Parathyroid adenoma (tissue), 2 donors: ENCODE measurements around the gene CACHD1.
A peak's percentile ranks its signal among the peaks of the same experiment; 100 is the strongest.

Experiments
- H2AFZ ChIP-seq: fragments of 300-600 bp; sonication (generic); one replicate; pipeline ENCODE4 v1.7.0; 2017; ENCODE audit warnings: antibody characterized with exemption, mild to moderate bottlenecking
- H3K27ac ChIP-seq: fragments of 300-600 bp; sonication (generic); one replicate; pipeline ENCODE4 v1.7.0; 2017
- H3K27me3 ChIP-seq: fragments of 300-600 bp; sonication (generic); one replicate; pipeline ENCODE4 v1.7.0; 2017; ENCODE audit warnings: low read length; ENCODE audit not compliant: control insufficient read depth, insufficient read depth
- H3K36me3 ChIP-seq: fragments of 300-600 bp; sonication (generic); one replicate; pipeline ENCODE4 v1.7.0; 2017; ENCODE audit warnings: low read length; ENCODE audit not compliant: control insufficient read depth, insufficient read depth
- H3K4me1 ChIP-seq: fragments of 300-600 bp; sonication (generic); one replicate; pipeline ENCODE4 v1.7.0; 2017; ENCODE audit warnings: control low read depth
- H3K4me2 ChIP-seq: fragments of 300-600 bp; sonication (generic); one replicate; pipeline ENCODE4 v1.7.0; 2017; ENCODE audit warnings: low read length
- H3K4me3 ChIP-seq: fragments of 300-600 bp; sonication (generic); one replicate; pipeline ENCODE4 v1.7.0; 2017; ENCODE audit warnings: low read depth, low read length
- H3K79me2 ChIP-seq: fragments of 300-600 bp; sonication (generic); one replicate; pipeline ENCODE4 v1.7.0; 2017; ENCODE audit warnings: control low read depth
- H3K9ac ChIP-seq: fragments of 300-600 bp; sonication (generic); one replicate; pipeline ENCODE4 v1.7.0; 2017; ENCODE audit warnings: mild to moderate bottlenecking
- H3K9me3 ChIP-seq: fragments of 300-600 bp; sonication (generic); one replicate; pipeline ENCODE4 v1.7.0; 2017; ENCODE audit warnings: low read length; ENCODE audit not compliant: control insufficient read depth
- CTCF ChIP-seq: fragments of 300-600 bp; sonication (generic); IDR thresholded peaks from one replicate; pipeline ENCODE4 v1.7.0; 2017; ENCODE audit warnings: antibody characterized with exemption, mild to moderate bottlenecking
- donor health status: primary hyperparathyroidism.

Gene CACHD1

GRCh38 chr1:64499011-64499410, 29.1 kb downstream of the CACHD1 start:
- TF ChIP-seq CTCF = no peak
- H3K4me3 ChIP-seq = no peak overlapping the region
- H3K79me2 ChIP-seq = no peaks in the 10 kb centered on the region
- no peaks in the 10 kb centered on the region for H3K9me3 ChIP-seq
- H3K4me1 ChIP-seq = no peaks in the 10 kb centered on the region
- no peak overlapping the region for H3K27ac ChIP-seq
- H3K27me3 ChIP-seq = no peaks in the 10 kb centered on the region
- no peak overlapping the region for H3K9ac ChIP-seq
- peak overlapping the region; percentile 33 for H3K4me2 ChIP-seq
- H2AFZ ChIP-seq = no peak overlapping the region
- H3K36me3 ChIP-seq = no peaks in the 10 kb centered on the region

- TF ChIP-seq CTCF = no peak
- H3K4me1 ChIP-seq = no peaks in the 10 kb centered on the region
- H3K9ac ChIP-seq = no peak overlapping the region
- H3K9me3 ChIP-seq = no peaks in the 10 kb centered on the region
- H2AFZ ChIP-seq = no peak overlapping the region
- no peaks in the 10 kb centered on the region for H3K27me3 ChIP-seq
- no peaks in the 10 kb centered on the region for H3K36me3 ChIP-seq
- H3K27ac ChIP-seq = no peak overlapping the region
- no peak overlapping the region for H3K4me2 ChIP-seq
- H3K4me3 ChIP-seq = no peak overlapping the region
- no peaks in the 10 kb centered on the region for H3K79me2 ChIP-seq
Measured at GRCh38 chr1:64499966-64500365, 30.0 kb downstream of the CACHD1 start.

GRCh38 chr1:64502083-64502482, 32.2 kb downstream of the CACHD1 start:
- no peaks in the 10 kb centered on the region for H3K79me2 ChIP-seq
- H3K27ac ChIP-seq = no peak overlapping the region
- TF ChIP-seq CTCF = no peak
- H2AFZ ChIP-seq = no peak overlapping the region
- no peak overlapping the region for H3K9ac ChIP-seq
- H3K4me3 ChIP-seq = no peak overlapping the region
- no peaks in the 10 kb centered on the region for H3K27me3 ChIP-seq
- no peaks in the 10 kb centered on the region for H3K9me3 ChIP-seq
- H3K4me2 ChIP-seq = no peak overlapping the region
- H3K4me1 ChIP-seq = no peaks in the 10 kb centered on the region
- no peaks in the 10 kb centered on the region for H3K36me3 ChIP-seq

GRCh38 chr1:64502931-64503330, 33.0 kb downstream of the CACHD1 start:
- H2AFZ ChIP-seq = no peak overlapping the region
- no peak for TF ChIP-seq CTCF
- no peaks in the 10 kb centered on the region for H3K36me3 ChIP-seq
- no peaks in the 10 kb centered on the region for H3K79me2 ChIP-seq
- no peak overlapping the region for H3K9ac ChIP-seq
- no peaks in the 10 kb centered on the region for H3K4me1 ChIP-seq
- no peak overlapping the region for H3K27ac ChIP-seq
- no peaks in the 10 kb centered on the region for H3K27me3 ChIP-seq
- no peaks in the 10 kb centered on the region for H3K9me3 ChIP-seq
- no peak overlapping the region for H3K4me2 ChIP-seq
- no peak overlapping the region for H3K4me3 ChIP-seq

- no peaks in the 10 kb centered on the region for H3K9me3 ChIP-seq
- no peak overlapping the region for H3K4me3 ChIP-seq
- H3K27ac ChIP-seq = no peak overlapping the region
- H3K9ac ChIP-seq = no peak overlapping the region
- H2AFZ ChIP-seq = peak overlapping the region; percentile 38
- no peaks in the 10 kb centered on the region for H3K79me2 ChIP-seq
- TF ChIP-seq CTCF = no peak
- no peaks in the 10 kb centered on the region for H3K36me3 ChIP-seq
- H3K4me1 ChIP-seq = no peaks in the 10 kb centered on the region
- H3K4me2 ChIP-seq = no peak overlapping the region
- H3K27me3 ChIP-seq = no peaks in the 10 kb centered on the region
Measured at GRCh38 chr1:64505232-64505943, 35.5 kb downstream of the CACHD1 start.
